Activated T-cell treated with anti-CD3 and anti-CD28 coated beads for 4 hours (primary cell): ENCODE measurements around the gene ERCC5.

Experiments used
- DNase-seq: peaks from one replicate; pipeline ENCODE4 v3.0.0-alpha.2; 2020

The ERCC5 gene

DNA sequence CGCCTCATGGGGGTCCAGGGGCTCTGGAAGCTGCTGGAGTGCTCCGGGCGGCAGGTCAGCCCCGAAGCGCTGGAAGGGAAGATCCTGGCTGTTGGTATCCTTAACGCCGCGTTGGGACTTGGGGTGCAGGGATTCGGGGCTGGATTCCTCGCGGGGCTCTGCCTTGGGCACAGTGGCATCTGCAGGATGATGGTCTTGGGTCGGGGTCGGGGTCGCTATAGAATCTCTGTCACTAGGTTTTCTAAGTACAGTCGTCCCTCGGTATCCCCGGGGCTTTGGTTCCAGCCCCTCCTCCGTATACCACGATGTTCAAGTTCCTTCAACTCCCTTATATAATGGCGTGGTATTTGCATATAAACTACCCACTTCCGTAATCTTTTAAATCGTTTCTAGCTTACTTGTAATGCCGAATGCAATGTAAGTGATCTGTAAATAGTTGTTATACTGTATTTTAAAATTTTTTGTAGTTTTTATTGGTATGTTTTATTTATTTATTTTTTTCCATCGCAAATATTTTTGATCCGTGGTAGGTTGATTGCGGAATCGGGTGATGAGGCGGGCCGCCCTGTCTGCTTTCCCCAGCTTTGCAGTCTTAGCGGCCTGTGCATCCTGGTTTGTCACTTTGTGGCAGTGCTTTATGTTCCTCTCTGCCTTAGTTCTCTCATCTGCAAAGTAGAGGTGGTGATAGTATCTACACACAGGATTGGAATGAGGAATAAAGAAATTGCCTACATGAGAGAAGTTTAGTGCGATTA is 606 bp downstream of the ERCC5 start:
- DNase-seq = peak; percentile 20

DNA sequence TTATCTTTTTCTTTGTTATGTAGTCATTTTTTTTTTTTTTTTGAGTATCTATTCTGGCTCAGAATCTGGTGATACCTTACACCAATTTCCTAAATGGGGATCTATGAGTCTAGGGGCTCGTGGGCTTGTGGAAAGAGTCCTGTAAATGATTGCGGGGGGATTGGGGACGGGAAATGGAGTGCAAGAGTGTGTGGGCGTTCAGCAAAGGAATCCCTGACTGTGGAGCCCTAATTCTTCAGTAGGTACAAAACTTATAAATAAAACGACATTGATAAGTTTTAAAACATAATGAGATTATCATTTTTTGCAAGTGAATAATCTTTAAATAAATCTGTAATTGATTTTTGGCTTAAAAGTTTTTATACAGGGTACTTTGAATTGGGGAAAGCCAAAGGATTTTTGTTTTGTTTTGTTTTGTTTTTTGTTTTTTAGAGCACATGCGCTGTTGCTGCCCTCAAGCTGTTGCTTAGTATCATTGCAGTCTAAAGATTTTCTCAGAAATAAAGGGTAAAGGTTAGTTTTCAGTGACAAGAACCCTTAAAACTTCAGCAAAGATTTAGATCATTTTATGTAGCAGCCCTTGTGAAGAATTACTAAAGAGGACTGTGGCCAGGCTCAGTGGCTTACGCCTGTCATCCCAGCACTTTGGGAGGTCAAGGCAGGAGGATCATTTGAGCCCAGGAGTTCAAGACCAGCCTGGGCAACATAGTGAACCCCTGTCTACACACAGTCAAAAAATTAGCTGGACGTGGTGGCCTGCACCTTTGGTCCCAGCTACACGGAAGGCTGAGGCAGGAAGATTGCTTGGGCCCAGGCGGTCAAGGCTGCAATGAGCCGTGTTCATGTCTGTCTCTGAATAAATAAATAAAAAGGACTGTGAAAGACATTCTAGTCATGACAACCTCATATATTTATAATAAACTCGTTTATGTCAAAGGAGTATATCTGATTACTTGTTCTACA is 1.7 kb downstream of the ERCC5 start:
- DNase-seq = no peak

DNA sequence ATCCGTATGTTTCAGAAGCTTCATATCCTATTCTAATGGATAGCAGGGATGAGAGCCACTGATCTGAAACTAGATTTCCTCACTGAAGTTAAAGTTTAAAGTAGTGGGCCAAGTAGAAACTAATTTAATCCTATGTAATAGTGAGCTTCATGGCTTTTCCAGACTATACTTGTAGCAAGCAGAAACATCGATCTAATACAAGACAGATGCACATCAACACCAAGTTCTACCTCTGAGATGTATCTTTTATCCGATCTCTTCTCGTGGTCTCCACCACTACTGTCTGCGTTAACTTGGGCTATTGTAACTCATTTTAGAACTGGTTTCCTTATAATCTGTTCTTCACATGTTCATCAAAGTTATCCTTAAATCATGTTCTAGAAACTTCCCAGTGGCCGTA is 3.1 kb downstream of the ERCC5 start:
- no peak for DNase-seq

DNA sequence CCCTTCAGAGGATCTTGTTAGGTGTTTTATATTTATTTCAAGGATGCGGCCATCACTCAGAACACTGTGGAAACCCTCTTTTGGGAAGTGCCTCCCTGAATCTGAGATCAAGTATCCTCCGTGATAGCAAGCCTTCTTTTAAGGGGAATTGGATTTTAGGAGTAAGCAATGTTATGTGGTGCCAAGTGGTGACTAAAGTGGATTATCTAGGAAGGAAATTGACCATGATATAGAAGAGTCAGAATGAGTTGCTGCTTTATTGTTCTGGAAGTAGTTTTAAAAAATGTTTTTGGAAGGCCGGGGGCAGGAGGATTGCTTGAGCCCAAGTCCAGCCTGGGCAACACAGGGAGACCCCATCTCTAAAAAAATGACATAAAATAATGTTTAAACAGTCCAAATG is 6.7 kb downstream of the ERCC5 start:
- no peak for DNase-seq

DNA sequence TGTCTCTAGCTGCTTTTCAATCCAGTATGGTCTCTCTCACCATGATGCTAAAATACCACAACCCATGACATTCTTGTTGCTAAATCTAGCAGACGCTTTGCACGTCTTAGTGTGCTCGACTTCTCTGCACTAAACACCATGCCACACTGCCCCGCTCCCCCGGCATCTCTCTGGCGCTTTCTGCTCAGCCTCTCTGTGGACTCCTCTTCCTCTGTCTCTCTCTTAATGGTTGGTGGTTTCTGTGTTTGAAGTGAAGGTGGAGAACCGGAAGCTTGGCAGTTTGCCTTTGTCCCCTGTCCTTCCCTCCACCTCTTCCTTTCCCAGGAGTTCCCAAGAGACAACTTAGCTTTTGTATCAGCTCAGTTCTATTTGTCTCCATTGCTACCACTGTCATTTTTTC is 8.8 kb downstream of the ERCC5 start:
- DNase-seq = no peak

DNA sequence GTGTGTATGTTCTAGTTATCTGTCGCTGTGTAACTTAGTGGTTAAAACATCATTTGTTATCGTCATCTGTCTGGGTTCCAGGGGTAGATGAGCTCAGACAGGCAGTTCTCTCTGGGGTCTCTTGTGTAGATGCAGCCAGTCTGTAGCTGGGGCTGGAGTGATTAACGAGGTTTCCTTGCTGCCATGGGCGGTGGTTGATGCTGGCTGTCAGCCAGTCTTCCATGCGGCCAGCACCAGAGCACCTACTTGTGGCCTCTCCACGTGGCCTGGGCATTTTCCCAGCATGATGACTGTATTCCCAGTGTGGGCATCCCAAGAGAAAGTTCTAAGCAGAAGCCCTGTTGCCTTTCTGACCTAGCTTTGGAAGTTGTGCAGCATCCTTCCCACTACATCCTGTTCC is 10.7 kb downstream of the ERCC5 start:
- DNase-seq = no peak

DNA sequence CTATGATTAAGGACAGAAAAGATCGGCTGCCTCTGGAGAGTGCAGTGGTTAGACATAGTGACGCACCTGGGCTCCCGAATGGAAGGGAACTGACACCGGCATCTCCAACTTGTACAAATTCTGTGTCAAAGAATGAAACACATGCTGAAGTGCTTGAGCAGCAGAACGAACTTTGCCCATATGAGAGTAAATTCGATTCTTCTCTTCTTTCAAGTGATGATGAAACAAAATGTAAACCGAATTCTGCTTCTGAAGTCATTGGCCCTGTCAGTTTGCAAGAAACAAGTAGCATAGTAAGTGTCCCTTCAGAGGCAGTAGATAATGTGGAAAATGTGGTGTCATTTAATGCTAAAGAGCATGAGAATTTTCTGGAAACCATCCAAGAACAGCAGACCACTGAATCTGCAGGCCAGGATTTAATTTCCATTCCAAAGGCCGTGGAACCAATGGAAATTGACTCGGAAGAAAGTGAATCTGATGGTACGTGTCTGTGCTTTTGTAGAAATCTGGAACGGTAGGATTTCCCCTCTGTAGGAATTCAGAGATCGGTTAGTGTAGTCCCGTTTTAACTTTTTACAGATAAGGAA is 16.9 kb downstream of the ERCC5 start:
- DNase-seq = no peak

DNA sequence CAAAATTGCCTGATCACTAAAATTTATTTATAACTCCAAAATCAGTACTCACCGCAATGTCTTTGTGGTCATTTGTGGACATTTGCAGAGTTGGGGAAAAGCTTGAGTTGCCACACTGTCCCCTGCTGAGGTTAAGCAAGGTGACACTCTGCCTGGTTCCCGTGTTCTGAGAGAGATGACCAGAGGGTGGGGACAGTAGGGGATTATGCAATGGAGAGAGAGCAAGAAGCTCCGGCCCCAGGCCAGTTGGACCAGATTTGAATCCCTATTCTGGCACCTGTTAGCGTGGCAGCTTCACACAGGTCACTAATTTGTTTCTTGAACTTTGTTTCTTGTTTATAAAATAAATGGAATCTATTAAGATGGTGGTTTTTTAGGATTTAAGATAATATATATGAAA is 17.8 kb downstream of the ERCC5 start:
- no peak for DNase-seq

DNA sequence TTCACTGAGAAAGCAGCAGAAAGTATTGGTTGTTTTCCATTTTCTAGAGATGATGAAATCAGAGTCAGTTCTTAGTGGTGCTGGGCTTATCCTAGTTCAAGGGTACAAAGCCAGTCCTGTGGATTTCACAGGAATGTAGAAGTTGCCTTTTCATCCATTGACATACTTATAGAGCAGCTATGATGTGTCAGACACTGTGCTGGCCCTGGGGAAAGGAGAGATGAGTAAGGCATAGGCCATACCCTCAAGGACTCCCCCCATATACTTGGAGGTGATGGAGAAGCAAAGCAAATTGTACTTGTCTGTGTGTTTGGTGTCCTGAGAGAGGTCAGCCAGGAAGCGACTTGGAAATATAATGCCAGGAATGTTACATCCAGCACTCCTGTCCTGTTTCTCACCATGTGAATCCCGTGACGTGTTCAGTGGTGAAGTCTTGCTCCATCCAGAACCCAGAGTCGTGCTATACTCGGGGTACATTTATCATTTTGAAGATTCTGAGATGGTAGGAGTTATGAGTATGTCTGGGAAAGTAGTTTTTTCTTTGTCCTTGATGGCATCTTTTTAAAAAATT is 22.6 kb downstream of the ERCC5 start:
- no peak for DNase-seq

DNA sequence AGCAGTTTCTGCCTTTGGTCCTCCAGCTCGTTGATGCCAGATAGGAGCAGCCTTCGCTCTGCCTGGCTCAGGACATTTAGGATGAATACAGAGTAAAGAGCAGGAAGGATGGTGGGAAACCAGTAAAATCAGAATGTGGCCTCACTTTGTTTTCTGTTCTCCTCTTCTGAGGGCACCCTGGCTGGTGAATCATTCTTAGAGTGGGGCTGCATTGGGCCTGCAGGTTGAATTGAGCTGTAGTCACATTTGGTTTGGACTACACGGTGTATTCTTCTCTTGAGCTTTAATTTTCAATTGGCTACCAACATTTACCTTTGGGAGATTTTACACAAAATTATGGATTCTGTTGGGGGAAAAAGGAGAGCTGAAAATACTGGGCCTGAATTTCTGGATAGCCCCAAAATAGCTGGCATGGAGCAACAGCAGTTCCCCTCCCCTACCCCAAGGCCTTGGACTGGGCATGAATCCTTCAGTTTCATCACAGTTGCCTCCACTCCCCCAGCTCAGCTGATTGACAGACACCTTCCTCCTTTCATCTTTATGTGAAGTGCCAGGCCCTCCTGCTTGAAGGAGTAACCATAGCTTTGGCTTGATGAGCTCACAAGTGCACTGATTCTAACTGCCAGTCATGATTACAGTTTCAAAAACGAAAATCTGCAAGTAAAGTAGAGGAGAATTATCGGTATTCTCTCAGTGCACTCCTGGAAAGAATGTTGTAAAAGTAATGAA is 24.3 kb downstream of the ERCC5 start:
- no peak for DNase-seq

DNA sequence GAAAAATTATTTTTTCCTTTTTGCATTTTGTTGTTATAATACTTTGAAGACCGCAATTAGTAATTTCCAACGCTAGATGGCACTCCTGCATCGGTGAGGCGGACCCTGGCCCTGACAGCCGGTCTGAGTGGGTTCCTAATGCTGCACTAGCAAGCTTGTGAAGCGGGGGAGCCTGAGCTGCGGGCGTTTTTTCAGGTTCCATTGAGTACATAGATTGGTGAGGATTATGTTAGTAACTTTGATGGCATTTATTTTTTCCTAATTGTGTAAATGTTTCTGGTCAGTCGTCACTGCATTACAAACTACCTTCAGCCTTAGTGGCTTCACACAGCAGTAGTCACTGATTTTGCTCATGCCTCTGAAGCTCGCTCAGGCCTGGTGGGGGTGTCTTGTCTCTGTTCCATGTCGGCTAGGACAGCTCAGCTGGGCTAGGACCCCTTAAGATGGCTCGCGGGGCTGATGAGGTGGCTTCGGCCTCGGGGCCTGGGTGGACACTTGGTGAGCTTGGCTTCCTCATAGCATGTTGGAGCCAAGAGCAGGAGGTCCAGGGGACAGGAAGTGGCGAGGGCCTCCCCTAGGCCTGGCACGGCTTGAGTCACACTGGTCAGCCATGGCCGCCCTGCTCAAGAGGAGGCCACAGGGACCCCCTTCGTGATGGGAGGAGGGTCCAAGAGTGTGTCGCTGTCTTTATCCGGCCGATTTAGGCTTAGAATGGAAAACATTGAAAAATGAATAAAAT is 25.0 kb downstream of the ERCC5 start:
- DNase-seq = peak; percentile 25

DNA sequence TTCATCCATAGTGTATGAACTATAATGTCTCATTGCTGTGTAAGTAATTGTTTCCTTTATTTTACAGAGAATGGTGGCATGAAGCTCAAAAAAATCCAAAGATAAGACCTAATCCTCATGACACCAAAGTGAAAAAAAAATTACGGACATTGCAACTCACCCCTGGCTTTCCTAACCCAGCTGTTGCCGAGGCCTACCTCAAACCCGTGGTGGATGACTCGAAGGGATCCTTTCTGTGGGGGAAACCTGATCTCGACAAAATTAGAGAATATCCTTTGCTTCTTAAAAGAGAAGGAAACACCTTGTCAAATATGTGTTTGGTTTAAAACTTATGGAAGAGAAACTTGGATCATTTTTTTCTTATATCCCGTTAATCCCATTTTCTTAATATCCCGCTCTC is 26.3 kb downstream of the ERCC5 start:
- DNase-seq = no peak

DNA sequence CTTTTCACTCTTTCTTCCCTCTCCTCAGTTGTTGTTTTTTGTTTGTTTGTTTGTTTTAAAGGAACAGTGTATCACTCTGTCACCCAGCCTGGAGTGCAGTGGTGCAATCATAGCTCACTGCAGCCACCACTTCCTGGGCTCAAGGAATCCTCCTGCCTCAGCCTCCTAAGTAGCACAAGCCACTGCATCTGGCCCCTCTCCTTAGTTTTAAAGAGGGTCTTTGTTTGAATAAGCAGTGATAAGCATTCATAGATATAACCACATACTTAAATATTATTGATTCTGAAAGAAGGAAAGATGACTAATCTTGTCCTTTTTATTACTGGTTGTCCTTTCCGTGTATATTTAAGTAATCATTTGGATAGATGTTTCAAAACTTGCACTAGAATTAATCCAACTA is 26.7 kb downstream of the ERCC5 start:
- DNase-seq = no peak

DNA sequence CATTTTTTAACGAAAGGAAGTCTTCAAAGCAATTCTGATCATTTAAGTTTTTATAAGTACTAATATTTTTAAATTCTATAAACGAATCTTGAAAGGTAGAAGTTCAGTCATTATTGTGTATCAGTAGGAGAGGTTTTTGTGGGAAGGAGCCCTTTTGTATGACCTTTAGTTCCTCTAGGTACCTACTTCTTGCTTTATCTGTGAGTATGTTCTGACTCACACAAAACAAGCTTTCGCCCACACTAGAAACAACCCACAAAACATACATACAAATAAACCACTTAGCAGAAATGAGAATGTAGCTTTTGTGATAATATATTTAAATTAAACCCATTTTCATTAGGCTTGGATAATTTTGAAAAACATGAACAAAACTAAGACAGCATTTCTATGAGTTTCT is 27.8 kb downstream of the ERCC5 start:
- DNase-seq = no peak

DNA sequence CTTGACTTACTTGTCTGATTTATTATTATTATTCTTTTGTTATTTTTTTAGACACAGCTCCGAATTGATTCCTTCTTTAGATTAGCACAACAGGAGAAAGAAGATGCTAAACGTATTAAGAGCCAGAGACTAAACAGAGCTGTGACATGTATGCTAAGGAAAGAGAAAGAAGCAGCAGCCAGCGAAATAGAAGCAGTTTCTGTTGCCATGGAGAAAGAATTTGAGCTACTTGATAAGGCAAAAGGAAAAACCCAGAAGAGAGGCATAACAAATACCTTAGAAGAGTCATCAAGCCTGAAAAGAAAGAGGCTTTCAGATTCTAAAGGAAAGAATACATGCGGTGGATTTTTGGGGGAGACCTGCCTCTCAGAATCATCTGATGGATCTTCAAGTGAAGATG is 29.4 kb downstream of the ERCC5 start:
- DNase-seq = no peak

DNA sequence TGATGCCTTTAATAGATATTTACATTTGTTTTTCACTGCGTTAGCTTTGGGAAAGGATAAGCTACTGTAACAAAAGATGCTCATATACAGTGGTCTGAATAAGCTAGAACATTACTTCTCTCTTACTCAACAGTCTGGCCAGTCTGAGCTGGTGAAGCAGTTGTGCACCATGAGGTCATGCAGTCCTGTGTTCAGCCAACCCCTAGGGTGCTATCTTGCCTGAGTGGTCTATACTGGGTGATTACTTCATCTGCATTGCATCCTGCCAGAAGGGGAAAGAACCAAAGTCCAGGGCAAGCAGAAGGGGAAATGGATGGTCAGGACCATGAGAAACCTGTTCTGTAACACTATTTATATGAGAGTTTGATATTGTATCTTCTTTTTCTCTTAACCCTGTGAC is 31.5 kb downstream of the ERCC5 start:
- no peak for DNase-seq

DNA sequence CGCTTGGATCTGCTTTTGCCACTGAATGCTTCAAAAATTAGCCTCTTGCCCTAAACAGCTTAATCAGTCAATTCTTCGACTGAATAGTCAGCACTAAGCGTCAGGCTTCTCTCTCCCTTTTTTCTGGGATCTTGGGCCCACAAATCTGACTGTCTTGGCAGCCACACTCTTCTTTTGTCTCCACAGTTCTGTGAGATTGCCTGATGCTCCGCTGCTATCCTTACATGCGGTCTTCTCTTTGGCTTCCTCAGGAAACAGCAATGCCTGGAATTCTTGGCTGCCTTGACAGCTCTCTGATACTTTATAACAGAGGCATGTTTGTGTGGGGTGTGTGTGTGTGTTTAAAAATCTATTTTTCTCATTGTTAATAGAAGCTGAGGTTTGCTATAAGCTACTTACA is 32.6 kb downstream of the ERCC5 start:
- no peak for DNase-seq

DNA sequence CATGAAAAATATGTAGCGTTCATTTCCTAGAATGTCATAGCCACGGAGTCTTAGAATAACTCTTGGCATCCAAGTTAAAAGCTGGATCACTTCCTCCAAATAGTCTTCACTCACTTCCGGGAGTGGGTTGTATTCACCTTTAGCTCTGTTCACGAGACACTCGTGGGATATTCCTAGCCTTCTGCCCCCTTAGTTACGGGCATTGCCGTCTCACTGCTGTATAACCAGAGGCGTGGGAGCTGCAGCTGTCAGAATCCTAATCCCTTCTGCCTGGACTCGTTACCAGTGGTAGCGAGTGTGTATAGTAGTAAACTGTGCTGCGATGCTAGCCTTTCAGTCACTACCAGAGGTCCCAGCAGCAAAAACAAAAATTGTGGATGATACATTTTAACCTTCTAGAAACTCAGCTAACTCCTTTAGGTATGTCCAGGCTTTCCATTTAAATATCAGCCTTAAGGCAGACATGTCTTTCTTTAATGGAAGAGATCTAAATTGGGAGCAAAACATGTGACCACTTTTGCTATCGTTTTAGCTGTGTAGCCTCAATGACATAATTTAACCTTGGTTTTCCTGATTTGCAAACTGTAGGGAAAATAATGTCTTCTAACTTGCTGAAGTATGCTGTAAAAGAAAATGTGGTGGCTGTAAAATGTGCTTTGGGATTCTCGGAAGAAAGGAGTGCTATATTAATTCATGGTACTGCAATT is 34.1 kb downstream of the ERCC5 start:
- no peak for DNase-seq

DNA sequence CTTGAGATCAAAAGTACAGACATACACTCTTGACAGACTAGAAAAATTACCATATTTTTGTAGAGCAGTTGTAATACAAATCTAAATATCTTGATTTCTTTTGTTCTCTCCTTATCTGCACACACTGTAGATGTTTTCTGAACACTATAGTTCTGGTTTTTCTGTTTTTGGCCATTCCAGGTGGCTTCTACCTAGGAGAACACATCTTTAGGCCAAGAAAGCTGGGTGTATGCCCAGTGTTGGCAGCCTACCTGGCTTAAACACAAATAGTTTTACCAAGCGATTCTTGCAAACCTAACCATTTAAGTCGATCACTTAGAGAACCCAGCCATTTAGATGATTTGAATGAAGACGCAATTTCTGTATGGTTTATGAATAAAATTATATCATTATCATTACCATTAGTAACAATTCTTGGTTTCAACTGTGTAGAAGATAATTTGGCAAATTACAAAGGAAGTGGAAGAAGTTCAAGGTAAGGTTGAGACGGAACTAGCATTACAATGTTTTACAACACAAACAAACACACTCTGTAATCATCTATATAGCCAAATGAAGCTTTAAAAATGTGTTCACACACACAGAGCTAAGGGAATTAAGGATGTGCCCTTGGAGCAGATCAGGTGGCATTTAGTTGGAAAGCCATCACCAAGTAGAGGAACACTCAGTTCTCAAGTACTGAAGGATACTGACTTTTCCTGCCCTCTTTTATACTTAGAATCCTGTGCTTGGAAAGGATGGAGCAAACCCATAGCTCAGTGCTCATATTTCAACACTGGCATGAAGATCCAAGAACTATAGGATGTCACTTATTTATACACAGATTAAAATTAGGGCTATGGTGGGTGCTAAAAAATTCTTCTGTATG is 36.2 kb downstream of the ERCC5 start:
- DNase-seq = no peak

DNA sequence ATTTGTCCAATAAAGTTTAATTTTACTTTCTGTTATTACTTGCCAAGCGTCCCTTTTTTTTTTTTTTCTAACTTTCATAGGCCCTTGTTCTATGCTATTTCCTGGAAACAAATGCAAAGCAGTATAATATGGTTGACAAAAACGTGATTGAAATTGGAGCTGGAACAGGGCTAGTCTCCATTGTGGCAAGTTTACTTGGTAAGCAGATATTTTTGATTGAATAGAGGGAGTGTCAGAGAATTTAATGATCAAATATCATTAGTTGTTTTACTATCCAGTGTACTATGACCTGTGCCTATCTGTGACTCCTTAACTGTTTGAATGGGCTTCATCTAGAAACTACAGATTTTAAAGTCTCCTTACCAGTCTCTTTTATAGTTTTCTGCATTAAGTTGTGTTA is 46.7 kb downstream of the ERCC5 start:
- DNase-seq = no peak
